Progenitor cell of endocrine pancreas (in vitro differentiated cells): ENCODE results near the gene SRP68. TPM values are rescaled to one million over a fixed set of nuclear protein-coding genes. Genes with fewer than 3 reads are reported as not detected.

Experiments used
- DNase-seq: peaks from one replicate; pipeline ENCODE4 v3.0.0; 2021; ENCODE audit warnings: low spot score; ENCODE audit not compliant: unreplicated experiment
- H3K27ac Mint-ChIP-seq: 2 replicates; pipeline ENCODE4 v1.8.0; 2021; ENCODE audit warnings: mild to moderate bottlenecking, moderate library complexity, mixed read lengths
- H3K27me3 Mint-ChIP-seq: 2 replicates; pipeline ENCODE4 v1.8.0; 2021; ENCODE audit warnings: mixed read lengths
- H3K36me3 Mint-ChIP-seq: 2 replicates; pipeline ENCODE4 v1.8.0; 2022; ENCODE audit warnings: mixed read lengths; ENCODE audit not compliant: insufficient read depth
- H3K4me1 Mint-ChIP-seq: 2 replicates; pipeline ENCODE4 v1.8.0; 2021; ENCODE audit warnings: low read depth, mixed read lengths
- H3K4me3 Mint-ChIP-seq: 2 replicates; pipeline ENCODE4 v1.8.0; 2021; ENCODE audit warnings: low read depth, mild to moderate bottlenecking, moderate library complexity, mixed read lengths
- H3K9me3 Mint-ChIP-seq: 2 replicates; pipeline ENCODE4 v1.8.0; 2021; ENCODE audit warnings: low read depth, mixed read lengths
- CTCF ChIP-seq: fragments of 200-600 bp; sonication (generic); IDR thresholded peaks from one replicate; pipeline ENCODE4 v1.5.0; 2021; ENCODE audit warnings: antibody characterized with exemption, mild to moderate bottlenecking; ENCODE audit not compliant: unreplicated experiment
- total RNA-seq: library from RNA; stranded (reverse); gene quantifications from 2 replicates; pipeline ENCODE4 v1.2.1, GENCODE V29; 2021

The SRP68 gene
- total RNA-seq, 1 donor from 2014 or later = 74.9 TPM

- Mint-ChIP-seq H3K27me3 (no peaks in the 10 kb centered on the region), H3K9me3 (no peaks in the 10 kb centered on the region), H3K4me3 (no peak overlapping the region), H3K4me1 (no peaks in the 10 kb centered on the region), H3K36me3 (no peaks in the 10 kb centered on the region), H3K27ac (no peak overlapping the region)
- TF ChIP-seq CTCF = no peak
- no peak for DNase-seq
Measured at GRCh38 chr17:76111956-76112355, 39.6 kb upstream of the SRP68 start.

GRCh38 chr17:76107509-76107908, 35.2 kb upstream of the SRP68 start:
- TF ChIP-seq CTCF = peak; percentile 36
- DNase-seq = no peak
- H3K9me3 Mint-ChIP-seq = no peaks in the 10 kb centered on the region
- H3K4me3 Mint-ChIP-seq = no peak overlapping the region
- H3K4me1 Mint-ChIP-seq = peaks cover 22% of the 10 kb centered on the region
- H3K36me3 Mint-ChIP-seq = no peaks in the 10 kb centered on the region
- no peak overlapping the region for H3K27ac Mint-ChIP-seq
- H3K27me3 Mint-ChIP-seq = no peaks in the 10 kb centered on the region

- Mint-ChIP-seq H3K9me3 (no peaks in the 10 kb centered on the region), H3K4me1 (peaks cover 22% of the 10 kb centered on the region), H3K36me3 (no peaks in the 10 kb centered on the region), H3K27ac (peak overlapping the region; percentile 96), H3K27me3 (no peaks in the 10 kb centered on the region), H3K4me3 (no peak overlapping the region)
- no peak for TF ChIP-seq CTCF
- DNase-seq = no peak
Measured at GRCh38 chr17:76106703-76107102, 34.4 kb upstream of the SRP68 start.

- no peak for DNase-seq
- no peaks in the 10 kb centered on the region for H3K27me3 Mint-ChIP-seq
- no peak for TF ChIP-seq CTCF
- H3K4me3 Mint-ChIP-seq = peak overlapping the region; percentile 37
- H3K4me1 Mint-ChIP-seq = peaks cover 23% of the 10 kb centered on the region
- H3K27ac Mint-ChIP-seq = no peak overlapping the region
- H3K36me3 Mint-ChIP-seq = peaks cover 9% of the 10 kb centered on the region
- no peaks in the 10 kb centered on the region for H3K9me3 Mint-ChIP-seq
Measured at GRCh38 chr17:76104896-76105231, 32.5 kb upstream of the SRP68 start.

- H3K27ac Mint-ChIP-seq = peak overlapping the region; percentile 96
- H3K4me1 Mint-ChIP-seq = peaks cover 23% of the 10 kb centered on the region
- peak overlapping the region; percentile 97 for H3K4me3 Mint-ChIP-seq
- H3K9me3 Mint-ChIP-seq = no peaks in the 10 kb centered on the region
- H3K36me3 Mint-ChIP-seq = peaks cover 11% of the 10 kb centered on the region
- H3K27me3 Mint-ChIP-seq = no peaks in the 10 kb centered on the region
- TF ChIP-seq CTCF = no peak
- no peak for DNase-seq
Measured at GRCh38 chr17:76104140-76104895, 32.0 kb upstream of the SRP68 start.
